ENCODE results near the gene SMCO4. TPM values are rescaled to one million over a fixed set of nuclear protein-coding genes. Genes with fewer than 3 reads are reported as not detected.
"Not testable (repeated sequence)": the region's sequence is repeated elsewhere in the genome, so short reads cannot be mapped to it uniquely, and the experiment has no call there.

The SMCO4 gene
- total and polyA plus RNA-seq, 2 donors (not counting 1 experiment from before 2014, with no cell fraction given), result 8.2 to 8.6 TPM

DNA sequence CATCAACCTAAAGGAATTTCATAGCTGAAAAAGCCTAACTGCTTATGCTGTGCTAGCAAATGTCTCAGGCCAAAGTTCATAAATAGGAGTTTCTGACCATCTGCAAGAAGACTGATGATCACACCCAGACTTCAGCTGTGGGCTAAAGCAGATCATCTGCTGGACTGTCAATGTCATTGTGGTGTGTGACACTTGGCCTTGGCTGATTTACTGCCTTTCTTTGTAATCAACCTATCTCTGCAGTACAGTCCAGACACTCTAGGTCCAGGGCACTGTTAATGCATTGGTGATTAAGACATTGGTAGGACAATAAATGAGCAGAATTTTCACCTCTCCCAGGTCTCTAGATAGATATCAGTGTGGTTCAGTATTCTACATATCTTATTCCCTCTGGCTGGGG, 40.3 kb upstream of the SMCO4 start:
- H3K9me3 ChIP-seq (ENCODE audit: control insufficient read depth, insufficient read depth, low read depth, low read length), result no peaks in the 10 kb centered on the region
- TF ChIP-seq CTCF (conservative IDR thresholded peaks at IDR 0.05 in 1 of 2, IDR thresholded peaks at IDR 0.05 in 1 of 2; ENCODE audit: low read depth in 1 of 2, low read length in 2 of 2) (no peak), EZH2 (IDR thresholded peaks at IDR 0.05; ENCODE audit: low read length, missing control alignments) (no peak)
- H3K4me3 ChIP-seq (replicated peaks in 1 of 4; ENCODE audit: control extremely low read depth in 1 of 4, insufficient read depth in 1 of 4, low read depth in 3 of 4, low read length in 4 of 4), result no peak overlapping the region
- no peaks in the 10 kb centered on the region for H3K79me2 ChIP-seq (ENCODE audit: control insufficient read depth, insufficient read depth, low read length)
- no peak overlapping the region for H3K4me2 ChIP-seq (ENCODE audit: extremely low read depth, insufficient read depth, low read length)
- H3K27me3 ChIP-seq (ENCODE audit: control insufficient read depth, insufficient read depth, low read length), result peaks cover 2% of the 10 kb centered on the region
- no peaks in the 10 kb centered on the region for H4K20me1 ChIP-seq (ENCODE audit: control insufficient read depth, extremely low read depth, insufficient read depth, low read length)
- H3K4me1 ChIP-seq (ENCODE audit: control insufficient read depth, extremely low read depth, insufficient read depth, low read length), result no peaks in the 10 kb centered on the region
- no peaks in the 10 kb centered on the region for H3K36me3 ChIP-seq (ENCODE audit: control insufficient read depth, insufficient read depth, low read length)
- H3K9ac ChIP-seq (ENCODE audit: insufficient read depth, low read length), result no peak overlapping the region
- H3K27ac ChIP-seq (ENCODE audit: insufficient read depth, low read length), result no peak overlapping the region
- no peak for DNase-seq (ENCODE audit: low read depth in 2 of 2)
- H2AFZ ChIP-seq (ENCODE audit: low read length), result no peak overlapping the region

DNA sequence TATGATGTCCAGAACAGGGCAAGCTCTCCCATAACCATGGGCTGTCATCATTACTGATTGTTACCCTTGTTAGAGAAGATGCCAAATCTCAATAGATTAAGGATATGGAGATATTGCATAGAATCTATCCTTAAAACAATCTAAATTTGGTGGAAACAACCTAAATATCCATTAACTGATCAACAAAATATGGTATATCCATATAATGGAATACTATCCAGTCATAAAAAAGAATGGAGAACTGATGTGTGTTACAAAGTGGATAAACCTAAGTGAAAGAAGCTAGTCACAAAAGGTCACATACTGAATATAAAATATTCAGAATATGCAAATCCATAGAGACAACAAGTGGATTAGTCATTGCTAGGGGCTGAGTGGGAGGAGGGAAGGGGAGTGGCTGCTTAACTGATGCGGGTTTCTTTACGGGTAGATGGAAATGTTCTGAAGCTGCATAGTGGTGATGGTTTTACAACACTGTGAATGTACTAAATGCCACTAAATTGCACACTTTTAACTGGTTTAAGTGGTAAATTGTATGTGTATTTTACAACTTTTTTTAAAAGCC, 36.1 kb upstream of the SMCO4 start:
- DNase-seq (ENCODE audit: low read depth in 2 of 2), result no peak
- Histone ChIP-seq H3K4me1 (ENCODE audit: control insufficient read depth, extremely low read depth, insufficient read depth, low read length) (peaks cover 2% of the 10 kb centered on the region), H3K27me3 (ENCODE audit: control insufficient read depth, insufficient read depth, low read length) (no peaks in the 10 kb centered on the region), H3K36me3 (ENCODE audit: control insufficient read depth, insufficient read depth, low read length) (no peaks in the 10 kb centered on the region), H3K9me3 (ENCODE audit: control insufficient read depth, insufficient read depth, low read depth, low read length) (no peaks in the 10 kb centered on the region), H4K20me1 (ENCODE audit: control insufficient read depth, extremely low read depth, insufficient read depth, low read length) (no peaks in the 10 kb centered on the region), H2AFZ (ENCODE audit: low read length) (no peak overlapping the region), H3K9ac (ENCODE audit: insufficient read depth, low read length) (no peak overlapping the region), H3K79me2 (ENCODE audit: control insufficient read depth, insufficient read depth, low read length) (no peaks in the 10 kb centered on the region), H3K4me3 (replicated peaks in 1 of 4; ENCODE audit: control extremely low read depth in 1 of 4, insufficient read depth in 1 of 4, low read depth in 3 of 4, low read length in 4 of 4) (no peak overlapping the region), H3K4me2 (ENCODE audit: extremely low read depth, insufficient read depth, low read length) (no peak overlapping the region), H3K27ac (ENCODE audit: insufficient read depth, low read length) (no peak overlapping the region)
- TF ChIP-seq EZH2 (IDR thresholded peaks at IDR 0.05; ENCODE audit: low read length, missing control alignments) (no peak), CTCF (conservative IDR thresholded peaks at IDR 0.05 in 1 of 2, IDR thresholded peaks at IDR 0.05 in 1 of 2; ENCODE audit: low read depth in 1 of 2, low read length in 2 of 2) (no peak)

- H3K4me1 ChIP-seq (ENCODE audit: control insufficient read depth, extremely low read depth, insufficient read depth, low read length), result peaks cover 2% of the 10 kb centered on the region
- no peak overlapping the region for H3K9ac ChIP-seq (ENCODE audit: insufficient read depth, low read length)
- no peak overlapping the region for H2AFZ ChIP-seq (ENCODE audit: low read length)
- no peaks in the 10 kb centered on the region for H3K9me3 ChIP-seq (ENCODE audit: control insufficient read depth, insufficient read depth, low read depth, low read length)
- no peaks in the 10 kb centered on the region for H3K36me3 ChIP-seq (ENCODE audit: control insufficient read depth, insufficient read depth, low read length)
- no peaks in the 10 kb centered on the region for H4K20me1 ChIP-seq (ENCODE audit: control insufficient read depth, extremely low read depth, insufficient read depth, low read length)
- H3K79me2 ChIP-seq (ENCODE audit: control insufficient read depth, insufficient read depth, low read length), result no peaks in the 10 kb centered on the region
- H3K4me2 ChIP-seq (ENCODE audit: extremely low read depth, insufficient read depth, low read length), result no peak overlapping the region
- peak; percentile 73 to 92 for DNase-seq (ENCODE audit: low read depth in 2 of 2)
- no peak overlapping the region for H3K4me3 ChIP-seq (replicated peaks in 1 of 4; ENCODE audit: control extremely low read depth in 1 of 4, insufficient read depth in 1 of 4, low read depth in 3 of 4, low read length in 4 of 4)
- TF ChIP-seq CTCF (conservative IDR thresholded peaks at IDR 0.05 in 1 of 2, IDR thresholded peaks at IDR 0.05 in 1 of 2; ENCODE audit: low read depth in 1 of 2, low read length in 2 of 2) (no peak), EZH2 (IDR thresholded peaks at IDR 0.05; ENCODE audit: low read length, missing control alignments) (no peak)
- no peaks in the 10 kb centered on the region for H3K27me3 ChIP-seq (ENCODE audit: control insufficient read depth, insufficient read depth, low read length)
- H3K27ac ChIP-seq (ENCODE audit: insufficient read depth, low read length), result peak overlapping the region; percentile 61
Measured at GRCh38 chr11:93577286-93577685, 34.1 kb upstream of the SMCO4 start.

DNA sequence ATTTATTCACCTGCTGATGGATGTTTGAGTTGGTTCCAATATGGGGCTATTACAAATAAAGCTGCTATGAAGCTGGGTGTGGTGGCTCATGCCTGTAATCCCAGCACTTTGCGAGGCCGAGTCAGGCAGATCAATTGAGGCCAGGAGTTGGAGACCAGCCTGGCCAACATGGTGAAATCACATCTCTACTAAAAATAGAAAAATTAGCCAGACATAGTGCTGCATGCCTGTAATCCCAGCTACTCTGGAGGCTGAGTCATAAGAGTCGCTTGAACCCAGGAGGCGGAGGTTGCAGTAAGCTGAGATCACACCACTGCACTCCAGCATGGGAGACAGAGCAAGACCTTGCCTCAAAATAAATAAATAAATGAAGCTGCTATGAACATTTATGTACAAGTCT, 33.7 kb upstream of the SMCO4 start:
- not testable (repeated sequence) for H3K9ac ChIP-seq (ENCODE audit: insufficient read depth, low read length); H3K4me1 ChIP-seq (ENCODE audit: control insufficient read depth, extremely low read depth, insufficient read depth, low read length); H4K20me1 ChIP-seq (ENCODE audit: control insufficient read depth, extremely low read depth, insufficient read depth, low read length); H3K27me3 ChIP-seq (ENCODE audit: control insufficient read depth, insufficient read depth, low read length); H3K36me3 ChIP-seq (ENCODE audit: control insufficient read depth, insufficient read depth, low read length); H3K9me3 ChIP-seq (ENCODE audit: control insufficient read depth, insufficient read depth, low read depth, low read length); H2AFZ ChIP-seq (ENCODE audit: low read length); H3K4me2 ChIP-seq (ENCODE audit: extremely low read depth, insufficient read depth, low read length); H3K4me3 ChIP-seq (replicated peaks in 1 of 4; ENCODE audit: control extremely low read depth in 1 of 4, insufficient read depth in 1 of 4, low read depth in 3 of 4, low read length in 4 of 4); H3K79me2 ChIP-seq (ENCODE audit: control insufficient read depth, insufficient read depth, low read length)
- peak; percentile 79 to 87 for DNase-seq (ENCODE audit: low read depth in 2 of 2)
- H3K27ac ChIP-seq (ENCODE audit: insufficient read depth, low read length), result peak overlapping the region; percentile 61
